ENCODE measurements around the gene RASAL2.

The RASAL2 gene

DNA sequence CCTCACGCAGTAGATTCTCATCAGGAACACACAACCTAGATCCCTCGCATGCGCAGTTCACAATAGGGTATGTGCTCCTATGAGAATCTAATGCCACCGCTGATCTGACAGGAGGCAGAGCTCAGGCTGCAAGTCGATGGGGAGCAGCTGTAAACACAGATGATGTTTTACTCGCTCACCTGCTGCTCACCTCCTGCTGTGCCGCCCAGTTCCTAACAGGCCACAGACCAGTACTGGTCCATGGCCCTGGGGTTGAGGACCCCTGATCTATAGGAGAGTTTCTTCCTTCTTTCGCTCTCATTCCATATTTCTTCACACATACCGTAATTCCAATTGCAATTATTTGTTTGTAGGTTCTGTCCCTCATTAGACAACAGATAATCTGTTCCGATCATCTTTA is 299.5 kb downstream of the RASAL2 start:
- no peaks in the 10 kb centered on the region for H3K36me3 ChIP-seq (ENCODE audit: insufficient read depth, low read length)
- no peaks in the 10 kb centered on the region for H3K27me3 ChIP-seq (ENCODE audit: insufficient read depth, low read length)
- H3K4me1 ChIP-seq (ENCODE audit: insufficient read depth, low read length) = peaks cover 6% of the 10 kb centered on the region; the same call in 1 of the 2 replicates
- 92% methylated on average over 10 of the region's 10 CpGs for WGBS
- no peak overlapping the region for H3K4me3 ChIP-seq (ENCODE audit: low read length)
- no peak overlapping the region for H3K9ac ChIP-seq (ENCODE audit: low read depth, low read length)
- H3K9me3 ChIP-seq (ENCODE audit: insufficient read depth, low read depth, low read length) = no peaks in the 10 kb centered on the region
- H3K27ac ChIP-seq (ENCODE audit: low read depth, low read length) = no peak overlapping the region

DNA sequence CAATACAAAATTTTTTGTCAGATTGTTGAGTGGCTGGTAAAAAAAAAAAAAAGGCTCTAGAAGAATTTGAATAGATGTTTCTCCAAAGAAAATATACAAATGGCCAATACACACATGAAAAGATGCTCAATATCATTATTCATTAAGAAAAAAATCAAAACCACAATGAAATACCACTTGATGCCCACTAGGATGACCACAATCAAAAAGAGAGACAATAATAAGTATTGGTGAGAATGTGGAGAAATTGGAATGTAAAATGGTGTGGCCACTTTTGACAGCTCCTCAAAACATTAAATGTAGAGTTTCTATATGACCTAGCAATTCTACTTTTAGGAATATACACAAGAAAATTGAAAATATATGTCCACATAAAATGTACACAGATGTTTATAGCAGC is 302.9 kb downstream of the RASAL2 start:
- no peaks in the 10 kb centered on the region for H3K27me3 ChIP-seq (ENCODE audit: insufficient read depth, low read length)
- H3K9ac ChIP-seq (ENCODE audit: low read depth, low read length) = no peak overlapping the region
- no peaks in the 10 kb centered on the region for H3K9me3 ChIP-seq (ENCODE audit: insufficient read depth, low read depth, low read length)
- no peak overlapping the region for H3K4me3 ChIP-seq (ENCODE audit: low read length)
- no peaks in the 10 kb centered on the region for H3K36me3 ChIP-seq (ENCODE audit: insufficient read depth, low read length)
- no peak overlapping the region for H3K27ac ChIP-seq (ENCODE audit: low read depth, low read length)
- H3K4me1 ChIP-seq (ENCODE audit: insufficient read depth, low read length) = no peaks in the 10 kb centered on the region; the same call in 1 of the 2 replicates

GRCh38 chr1:178397678-178398077 is 303.8 kb downstream of the RASAL2 start:
- Histone ChIP-seq H3K9ac (ENCODE audit: low read depth, low read length) (no peak overlapping the region), H3K36me3 (ENCODE audit: insufficient read depth, low read length) (no peaks in the 10 kb centered on the region), H3K9me3 (ENCODE audit: insufficient read depth, low read depth, low read length) (no peaks in the 10 kb centered on the region), H3K4me1 (ENCODE audit: insufficient read depth, low read length) (no peaks in the 10 kb centered on the region; the same call in 1 of the 2 replicates), H3K4me3 (ENCODE audit: low read length) (no peak overlapping the region), H3K27me3 (ENCODE audit: insufficient read depth, low read length) (no peaks in the 10 kb centered on the region), H3K27ac (ENCODE audit: low read depth, low read length) (no peak overlapping the region)
- 88% methylated on average over 2 of the region's 2 CpGs for WGBS

DNA sequence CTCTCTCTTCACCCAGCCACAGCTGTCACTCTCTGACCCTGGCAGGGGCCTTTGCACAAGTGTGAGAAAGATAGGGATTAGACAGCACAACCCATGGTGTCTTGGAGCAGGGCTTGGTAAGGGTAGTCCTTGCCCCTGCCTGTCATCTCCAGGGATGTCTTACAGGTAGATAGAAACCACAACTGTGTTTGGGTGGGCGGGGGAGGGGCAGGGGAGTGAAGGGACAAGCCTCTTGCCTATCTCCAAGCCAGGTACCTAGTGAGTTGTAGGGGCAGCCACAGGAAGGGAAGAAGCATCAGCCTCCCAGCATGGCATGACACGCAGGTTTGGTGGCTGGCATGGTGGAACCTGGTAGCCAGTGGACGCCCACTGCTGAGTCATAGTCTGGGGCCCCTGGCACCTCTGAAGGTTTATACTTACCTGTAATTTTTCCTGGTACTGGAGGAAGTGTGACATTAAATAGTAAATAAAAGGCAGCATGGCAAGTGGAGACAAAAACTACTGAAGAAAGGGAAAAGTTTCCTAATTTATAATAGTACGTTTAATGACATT is 305.3 kb downstream of the RASAL2 start:
- H3K36me3 ChIP-seq (ENCODE audit: insufficient read depth, low read length) = no peaks in the 10 kb centered on the region
- WGBS = 92% methylated on average over 4 of the region's 4 CpGs

GRCh38 chr1:178405137-178405536 is 311.2 kb downstream of the RASAL2 start:
- Histone ChIP-seq H3K27me3 (ENCODE audit: insufficient read depth, low read length) (no peaks in the 10 kb centered on the region), H3K9ac (ENCODE audit: low read depth, low read length) (no peak overlapping the region), H3K4me3 (ENCODE audit: low read length) (no peak overlapping the region), H3K27ac (ENCODE audit: low read depth, low read length) (no peak overlapping the region), H3K4me1 (ENCODE audit: insufficient read depth, low read length) (no peaks in the 10 kb centered on the region), H3K36me3 (ENCODE audit: insufficient read depth, low read length) (no peaks in the 10 kb centered on the region), H3K9me3 (ENCODE audit: insufficient read depth, low read depth, low read length) (no peaks in the 10 kb centered on the region)
- 90% methylated on average over 1 of the region's 1 CpG for WGBS

More for the DNA sequence above, 305.3 kb downstream of the RASAL2 start:
- H3K4me3 ChIP-seq (ENCODE audit: low read length) = no peak overlapping the region
- H3K9me3 ChIP-seq (ENCODE audit: insufficient read depth, low read depth, low read length) = no peaks in the 10 kb centered on the region
- H3K27ac ChIP-seq (ENCODE audit: low read depth, low read length) = no peak overlapping the region
- no peaks in the 10 kb centered on the region; the same call in 1 of the 2 replicates for H3K4me1 ChIP-seq (ENCODE audit: insufficient read depth, low read length)
- no peaks in the 10 kb centered on the region for H3K27me3 ChIP-seq (ENCODE audit: insufficient read depth, low read length)
- H3K9ac ChIP-seq (ENCODE audit: low read depth, low read length) = no peak overlapping the region

DNA sequence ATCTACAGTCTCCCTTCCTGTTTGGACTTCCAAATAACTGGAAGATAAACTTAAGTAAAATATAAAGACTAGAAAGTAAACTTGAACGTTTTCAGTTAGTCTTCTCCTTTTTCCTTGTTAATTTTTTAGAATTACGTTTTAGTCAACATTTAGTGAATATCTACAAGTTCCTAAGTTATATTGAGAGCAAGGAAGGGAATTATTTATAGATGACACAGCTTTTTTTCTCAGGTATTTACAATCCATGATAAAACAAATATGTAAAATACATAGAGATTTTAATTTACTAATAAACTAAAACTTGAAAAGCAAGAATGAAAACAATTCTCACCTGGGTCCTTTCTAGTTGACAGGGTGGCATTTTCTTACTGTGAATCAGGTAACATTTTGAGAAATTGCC is 313.3 kb downstream of the RASAL2 start:
- H3K4me1 ChIP-seq (ENCODE audit: insufficient read depth, low read length) = no peaks in the 10 kb centered on the region
- no peaks in the 10 kb centered on the region for H3K9me3 ChIP-seq (ENCODE audit: insufficient read depth, low read depth, low read length)
- no CpG with 5 or more reads among the region's 2 CpGs for WGBS
- no peaks in the 10 kb centered on the region for H3K36me3 ChIP-seq (ENCODE audit: insufficient read depth, low read length)
- H3K27me3 ChIP-seq (ENCODE audit: insufficient read depth, low read length) = no peaks in the 10 kb centered on the region
- H3K9ac ChIP-seq (ENCODE audit: low read depth, low read length) = no peak overlapping the region
- no peak overlapping the region for H3K4me3 ChIP-seq (ENCODE audit: low read length)
- no peak overlapping the region for H3K27ac ChIP-seq (ENCODE audit: low read depth, low read length)

DNA sequence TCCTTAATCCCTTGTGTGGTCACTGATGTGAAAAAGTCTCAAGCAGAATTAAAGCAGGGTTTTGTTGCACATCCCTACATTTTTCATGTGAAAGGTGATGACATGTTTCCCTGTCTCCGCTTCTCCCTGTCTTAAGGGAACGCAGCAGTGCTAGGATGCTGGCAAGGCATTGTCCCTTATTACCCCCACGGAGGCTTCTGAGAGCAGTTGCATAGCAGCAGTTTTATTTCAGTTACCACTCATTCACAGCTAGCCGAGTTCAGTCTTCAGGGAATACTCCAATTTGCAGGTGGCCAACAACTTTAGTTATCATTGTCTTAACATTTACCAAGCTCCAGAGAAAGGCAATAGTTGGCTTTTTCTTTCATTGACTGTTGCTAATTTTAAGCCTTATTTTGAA is 313.8 kb downstream of the RASAL2 start:
- H3K4me1 ChIP-seq (ENCODE audit: insufficient read depth, low read length) = no peaks in the 10 kb centered on the region
- no peaks in the 10 kb centered on the region for H3K27me3 ChIP-seq (ENCODE audit: insufficient read depth, low read length)
- H3K9me3 ChIP-seq (ENCODE audit: insufficient read depth, low read depth, low read length) = no peaks in the 10 kb centered on the region
- 70% methylated on average over 4 of the region's 4 CpGs for WGBS
- H3K27ac ChIP-seq (ENCODE audit: low read depth, low read length) = no peak overlapping the region
- H3K4me3 ChIP-seq (ENCODE audit: low read length) = no peak overlapping the region
- H3K36me3 ChIP-seq (ENCODE audit: insufficient read depth, low read length) = no peaks in the 10 kb centered on the region
- H3K9ac ChIP-seq (ENCODE audit: low read depth, low read length) = no peak overlapping the region

DNA sequence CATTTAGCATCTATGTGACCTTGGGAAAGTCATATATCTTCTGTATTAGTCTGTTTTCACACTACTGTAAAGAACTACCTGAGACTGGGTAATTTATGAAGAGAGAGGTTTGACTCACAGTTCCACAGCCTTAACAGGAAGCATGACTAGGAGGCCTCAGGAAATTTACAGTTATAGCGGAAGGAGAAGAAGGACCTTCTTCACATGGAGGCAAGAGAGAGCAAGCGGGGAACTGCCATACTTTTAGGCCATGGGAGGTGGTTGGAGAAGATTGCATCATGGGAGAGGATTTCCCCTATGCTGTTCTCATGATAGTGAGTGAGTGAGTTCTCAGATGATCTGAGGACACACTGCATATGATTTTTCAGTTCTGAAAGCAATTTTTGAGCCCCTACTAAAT is 315.0 kb downstream of the RASAL2 start:
- no peaks in the 10 kb centered on the region for H3K36me3 ChIP-seq (ENCODE audit: insufficient read depth, low read length)
- no peaks in the 10 kb centered on the region for H3K9me3 ChIP-seq (ENCODE audit: insufficient read depth, low read depth, low read length)
- no peaks in the 10 kb centered on the region for H3K27me3 ChIP-seq (ENCODE audit: insufficient read depth, low read length)
- H3K4me1 ChIP-seq (ENCODE audit: insufficient read depth, low read length) = no peaks in the 10 kb centered on the region
- no peak overlapping the region for H3K4me3 ChIP-seq (ENCODE audit: low read length)
- 100% methylated on average over 2 of the region's 2 CpGs for WGBS
- no peak overlapping the region for H3K27ac ChIP-seq (ENCODE audit: low read depth, low read length)
- H3K9ac ChIP-seq (ENCODE audit: low read depth, low read length) = no peak overlapping the region

- H3K4me3 ChIP-seq (ENCODE audit: low read length) = no peak overlapping the region
- H3K36me3 ChIP-seq (ENCODE audit: insufficient read depth, low read length) = no peaks in the 10 kb centered on the region
- H3K9ac ChIP-seq (ENCODE audit: low read depth, low read length) = no peak overlapping the region
- H3K4me1 ChIP-seq (ENCODE audit: insufficient read depth, low read length) = no peaks in the 10 kb centered on the region
- H3K9me3 ChIP-seq (ENCODE audit: insufficient read depth, low read depth, low read length) = no peaks in the 10 kb centered on the region
- WGBS = over 99% methylated on average over 2 of the region's 2 CpGs
- H3K27ac ChIP-seq (ENCODE audit: low read depth, low read length) = no peak overlapping the region
- H3K27me3 ChIP-seq (ENCODE audit: insufficient read depth, low read length) = no peaks in the 10 kb centered on the region
These were observed 315.6 kb downstream of the RASAL2 start for GRCh38 chr1:178409541-178409940.

- WGBS = 95% methylated on average over 6 of the region's 7 CpGs
- H3K27me3 ChIP-seq (ENCODE audit: insufficient read depth, low read length) = no peaks in the 10 kb centered on the region
- no peak overlapping the region for H3K27ac ChIP-seq (ENCODE audit: low read depth, low read length)
- H3K9ac ChIP-seq (ENCODE audit: low read depth, low read length) = no peak overlapping the region
- H3K4me3 ChIP-seq (ENCODE audit: low read length) = no peak overlapping the region
- no peaks in the 10 kb centered on the region for H3K9me3 ChIP-seq (ENCODE audit: insufficient read depth, low read depth, low read length)
- H3K4me1 ChIP-seq (ENCODE audit: insufficient read depth, low read length) = no peaks in the 10 kb centered on the region
- no peaks in the 10 kb centered on the region for H3K36me3 ChIP-seq (ENCODE audit: insufficient read depth, low read length)
These were observed 318.0 kb downstream of the RASAL2 start for GRCh38 chr1:178411756-178412399.

- Histone ChIP-seq H3K9ac (ENCODE audit: low read depth, low read length) (no peak overlapping the region), H3K27ac (ENCODE audit: low read depth, low read length) (no peak overlapping the region)
These were observed 318.5 kb downstream of the RASAL2 start for GRCh38 chr1:178412400-178412770.

GRCh38 chr1:178417858-178418257 is 324.0 kb downstream of the RASAL2 start:
- Histone ChIP-seq H3K36me3 (ENCODE audit: insufficient read depth, low read length) (peaks cover 3% of the 10 kb centered on the region; the same call in 1 of the 2 replicates), H3K27ac (ENCODE audit: low read depth, low read length) (no peak overlapping the region), H3K9me3 (ENCODE audit: insufficient read depth, low read depth, low read length) (no peaks in the 10 kb centered on the region), H3K4me3 (ENCODE audit: low read length) (no peak overlapping the region), H3K4me1 (ENCODE audit: insufficient read depth, low read length) (no peaks in the 10 kb centered on the region), H3K27me3 (ENCODE audit: insufficient read depth, low read length) (no peaks in the 10 kb centered on the region), H3K9ac (ENCODE audit: low read depth, low read length) (no peak overlapping the region)
- no CpG with 5 or more reads among the region's 2 CpGs for WGBS

More at GRCh38 chr1:178412400-178412770, 318.5 kb downstream of the RASAL2 start:
- no peaks in the 10 kb centered on the region for H3K27me3 ChIP-seq (ENCODE audit: insufficient read depth, low read length)
- no peaks in the 10 kb centered on the region for H3K4me1 ChIP-seq (ENCODE audit: insufficient read depth, low read length)
- no peaks in the 10 kb centered on the region for H3K36me3 ChIP-seq (ENCODE audit: insufficient read depth, low read length)
- no peak overlapping the region for H3K4me3 ChIP-seq (ENCODE audit: low read length)
- no peaks in the 10 kb centered on the region for H3K9me3 ChIP-seq (ENCODE audit: insufficient read depth, low read depth, low read length)
- WGBS = 92% methylated on average over 1 of the region's 1 CpG
